ENCODE measurements around the gene SUCLG1. TPM values are rescaled to one million over a fixed set of nuclear protein-coding genes. Genes with fewer than 3 reads are reported as not detected.

The SUCLG1 gene
- polyA plus RNA-seq, 1 donor (not counting 4 experiments of a cell fraction or from before 2014, with no cell fraction given) = 83.6 TPM

DNA sequence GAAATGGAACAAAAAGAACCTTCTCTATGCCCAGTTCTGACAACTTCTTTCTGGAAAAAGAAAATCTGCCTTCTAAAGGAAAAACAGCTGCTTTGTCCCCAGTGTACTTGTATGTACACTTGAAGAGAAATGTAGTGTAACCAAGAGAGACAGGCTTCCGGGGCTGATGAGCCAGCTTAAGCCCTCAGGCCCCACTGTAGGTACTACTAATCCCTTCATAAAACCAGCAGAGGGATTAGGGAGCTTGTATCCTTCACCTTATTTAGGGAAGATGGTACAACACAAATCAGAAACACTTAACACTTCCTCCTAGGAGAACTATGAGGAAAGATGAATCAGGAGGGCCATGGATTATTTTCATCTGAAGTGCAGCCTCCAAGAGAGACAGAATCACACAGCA lies 18.8 kb upstream of the SUCLG1 start:
- Histone ChIP-seq H3K79me2 (ENCODE audit: control insufficient read depth, insufficient read depth, low read length) (no peaks in the 10 kb centered on the region), H3K4me3 (ENCODE audit: control insufficient read depth in 2 of 3, extremely low read depth in 1 of 3, insufficient read depth in 2 of 3, low read depth in 1 of 3, low read length in 3 of 3) (no peak overlapping the region), H4K20me1 (ENCODE audit: control insufficient read depth, extremely low read depth, insufficient read depth, low read length) (no peaks in the 10 kb centered on the region), H3K9me3 (ENCODE audit: control insufficient read depth, low read depth, low read length) (peaks cover 6% of the 10 kb centered on the region), H3K4me1 (ENCODE audit: control insufficient read depth, extremely low read depth, insufficient read depth, low read length) (no peaks in the 10 kb centered on the region), H3K36me3 (ENCODE audit: control insufficient read depth in 2 of 2, extremely low read depth in 1 of 2, insufficient read depth in 2 of 2, low read length in 2 of 2) (no peaks in the 10 kb centered on the region), H3K9me1 (ENCODE audit: control insufficient read depth, extremely low read depth, insufficient read depth, low read length) (no peaks in the 10 kb centered on the region), H3K4me2 (ENCODE audit: control insufficient read depth, extremely low read depth, insufficient read depth, low read depth, low read length) (no peak overlapping the region), H3K9ac (ENCODE audit: control insufficient read depth, extremely low read depth, insufficient read depth, low read length) (no peak overlapping the region), H3K27ac (ENCODE audit: control insufficient read depth, insufficient read depth, low read length) (no peak overlapping the region), H3K27me3 (ENCODE audit: control insufficient read depth, extremely low read depth, insufficient read depth, low read length) (no peaks in the 10 kb centered on the region), H2AFZ (ENCODE audit: control insufficient read depth, low read length) (no peak overlapping the region)
- TF ChIP-seq, protein P1, sequence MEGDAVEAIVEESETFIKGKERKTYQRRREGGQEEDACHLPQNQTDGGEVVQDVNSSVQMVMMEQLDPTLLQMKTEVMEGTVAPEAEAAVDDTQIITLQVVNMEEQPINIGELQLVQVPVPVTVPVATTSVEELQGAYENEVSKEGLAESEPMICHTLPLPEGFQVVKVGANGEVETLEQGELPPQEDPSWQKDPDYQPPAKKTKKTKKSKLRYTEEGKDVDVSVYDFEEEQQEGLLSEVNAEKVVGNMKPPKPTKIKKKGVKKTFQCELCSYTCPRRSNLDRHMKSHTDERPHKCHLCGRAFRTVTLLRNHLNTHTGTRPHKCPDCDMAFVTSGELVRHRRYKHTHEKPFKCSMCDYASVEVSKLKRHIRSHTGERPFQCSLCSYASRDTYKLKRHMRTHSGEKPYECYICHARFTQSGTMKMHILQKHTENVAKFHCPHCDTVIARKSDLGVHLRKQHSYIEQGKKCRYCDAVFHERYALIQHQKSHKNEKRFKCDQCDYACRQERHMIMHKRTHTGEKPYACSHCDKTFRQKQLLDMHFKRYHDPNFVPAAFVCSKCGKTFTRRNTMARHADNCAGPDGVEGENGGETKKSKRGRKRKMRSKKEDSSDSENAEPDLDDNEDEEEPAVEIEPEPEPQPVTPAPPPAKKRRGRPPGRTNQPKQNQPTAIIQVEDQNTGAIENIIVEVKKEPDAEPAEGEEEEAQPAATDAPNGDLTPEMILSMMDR (optimal IDR thresholded peaks at IDR 0.05 in 1 of 3, IDR thresholded peaks at IDR 0.05 in 1 of 3, conservative IDR thresholded peaks at IDR 0.05 in 1 of 3; ENCODE audit: extremely low read depth in 1 of 3, insufficient read depth in 2 of 3, low read length in 3 of 3) = no peak
- TF ChIP-seq EZH2 (IDR thresholded peaks at IDR 0.05; ENCODE audit: low read length) = no peak
- FAIRE-seq = no peak
- dilution Hi-C loops (cut with MboI; ENCODE audit: extremely low pct_ligation_motif_present, low sequenced_read_pairs) = no loop called here
- DNase-seq (ENCODE audit: low read depth, low spot score) = no peak

DNA sequence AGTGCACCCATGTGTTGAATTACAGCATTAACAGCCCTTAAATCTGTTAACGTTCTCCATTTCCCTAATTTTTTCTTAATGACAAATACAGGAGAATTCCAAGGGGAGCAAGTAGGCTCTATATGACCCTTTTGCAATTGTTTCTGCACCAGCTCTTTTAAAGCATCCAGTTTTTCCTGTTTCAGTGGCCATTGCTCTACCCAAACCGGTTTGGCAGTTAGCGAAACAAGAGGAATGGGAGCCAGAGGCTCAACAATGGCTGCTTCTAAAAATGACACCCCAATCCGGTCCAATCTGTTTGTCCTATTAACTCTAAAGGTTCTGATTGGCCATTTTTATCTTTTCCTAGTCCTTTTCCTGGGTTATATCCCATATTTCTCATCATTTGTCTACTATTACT lies 15.1 kb upstream of the SUCLG1 start:
- Histone ChIP-seq H3K4me3 (ENCODE audit: control insufficient read depth in 2 of 3, extremely low read depth in 1 of 3, insufficient read depth in 2 of 3, low read depth in 1 of 3, low read length in 3 of 3) (no peak overlapping the region), H3K9ac (ENCODE audit: control insufficient read depth, extremely low read depth, insufficient read depth, low read length) (no peak overlapping the region), H4K20me1 (ENCODE audit: control insufficient read depth, extremely low read depth, insufficient read depth, low read length) (no peaks in the 10 kb centered on the region), H2AFZ (ENCODE audit: control insufficient read depth, low read length) (no peak overlapping the region), H3K4me1 (ENCODE audit: control insufficient read depth, extremely low read depth, insufficient read depth, low read length) (no peaks in the 10 kb centered on the region), H3K79me2 (ENCODE audit: control insufficient read depth, insufficient read depth, low read length) (no peaks in the 10 kb centered on the region), H3K27me3 (ENCODE audit: control insufficient read depth, extremely low read depth, insufficient read depth, low read length) (no peaks in the 10 kb centered on the region), H3K4me2 (ENCODE audit: control insufficient read depth, extremely low read depth, insufficient read depth, low read depth, low read length) (no peak overlapping the region), H3K27ac (ENCODE audit: control insufficient read depth, insufficient read depth, low read length) (no peak overlapping the region), H3K9me3 (ENCODE audit: control insufficient read depth, low read depth, low read length) (peaks cover 8% of the 10 kb centered on the region), H3K36me3 (ENCODE audit: control insufficient read depth in 2 of 2, extremely low read depth in 1 of 2, insufficient read depth in 2 of 2, low read length in 2 of 2) (no peaks in the 10 kb centered on the region), H3K9me1 (ENCODE audit: control insufficient read depth, extremely low read depth, insufficient read depth, low read length) (no peaks in the 10 kb centered on the region)
- no peak for DNase-seq (ENCODE audit: low read depth, low spot score)
- no peak for FAIRE-seq
- dilution Hi-C loops (cut with MboI; ENCODE audit: extremely low pct_ligation_motif_present, low sequenced_read_pairs) = no loop called here
- TF ChIP-seq EZH2 (IDR thresholded peaks at IDR 0.05; ENCODE audit: low read length) = no peak
- TF ChIP-seq, protein P1 (optimal IDR thresholded peaks at IDR 0.05 in 1 of 3, IDR thresholded peaks at IDR 0.05 in 1 of 3, conservative IDR thresholded peaks at IDR 0.05 in 1 of 3; ENCODE audit: extremely low read depth in 1 of 3, insufficient read depth in 2 of 3, low read length in 3 of 3) = no peak
